BLaER1 (cell line): Measurements from ENCODE around the gene NKTR.

Experiments used
- H3K27ac ChIP-seq: shearing (Covaris generic); formaldehyde crosslinking; 2 replicates; pipeline ENCODE4 v1.8.1; 2022
- H3K27me3 ChIP-seq: shearing (Covaris generic); formaldehyde crosslinking; 2 replicates; pipeline ENCODE4 v1.8.1; 2022
- H3K36me3 ChIP-seq: shearing (Covaris generic); formaldehyde crosslinking; 2 replicates; pipeline ENCODE4 v1.8.1; 2022
- H3K4me1 ChIP-seq: shearing (Covaris generic); formaldehyde crosslinking; 2 replicates; pipeline ENCODE4 v1.8.1; 2022
- H3K4me2 ChIP-seq: shearing (Covaris generic); formaldehyde crosslinking; 2 replicates; pipeline ENCODE4 v1.8.1; 2022
- H3K4me3 ChIP-seq: shearing (Covaris generic); formaldehyde crosslinking; 2 replicates; pipeline ENCODE4 v1.8.1; 2022
- H3K9ac ChIP-seq: shearing (Covaris generic); formaldehyde crosslinking; 2 replicates; pipeline ENCODE4 v1.8.1; 2022
- H3K9me3 ChIP-seq: shearing (Covaris generic); formaldehyde crosslinking; 2 replicates; pipeline ENCODE4 v1.8.1; 2022
- H4K20me1 ChIP-seq: shearing (Covaris generic); formaldehyde crosslinking; 2 replicates; pipeline ENCODE4 v1.8.1; 2022
- Cebpa-rat ChIP-seq: shearing (Covaris generic); IDR thresholded peaks from 2 replicates; pipeline ENCODE4 v1.8.1; 2022

NKTR gene

DNA sequence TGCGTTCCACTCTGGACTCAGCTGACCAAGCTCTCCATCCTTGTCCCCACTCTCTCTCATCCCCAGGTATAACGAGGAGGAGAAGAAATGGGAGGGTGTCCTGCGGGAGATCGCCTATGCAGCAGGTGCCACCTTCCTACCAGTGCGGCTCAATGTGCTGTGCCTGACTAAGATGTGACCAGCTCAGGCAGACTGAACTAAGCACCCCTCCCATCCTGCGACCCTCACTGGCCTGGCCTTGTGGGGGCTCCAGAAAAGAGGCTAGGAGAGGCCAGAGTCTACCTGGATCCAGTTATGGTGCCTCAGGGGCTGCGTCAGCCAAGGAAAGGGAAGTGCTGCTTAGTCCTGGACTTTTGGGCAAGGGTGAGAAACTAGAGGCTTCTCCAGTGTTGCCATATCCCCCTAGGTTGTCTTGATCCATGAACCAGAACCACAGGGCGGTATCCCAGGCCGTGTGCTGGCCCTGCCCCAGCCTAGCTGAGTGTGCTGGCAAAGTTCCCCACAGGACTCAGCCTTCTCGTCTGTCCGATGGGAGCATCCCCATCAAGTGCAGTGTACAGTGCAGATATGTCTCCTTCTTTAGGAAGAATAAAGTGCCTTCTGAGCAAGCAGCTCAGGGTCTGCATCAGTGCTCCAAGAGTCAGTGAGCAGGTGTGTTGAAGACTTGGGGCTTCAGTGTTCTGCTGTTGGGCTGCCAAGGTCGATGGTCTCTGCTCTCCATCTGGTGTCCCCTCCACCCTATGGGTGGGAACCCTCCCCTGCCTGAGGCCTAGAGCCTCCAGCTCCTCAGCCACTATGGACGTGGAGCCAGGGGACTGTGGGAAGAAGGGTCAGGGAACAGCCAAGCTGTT lies 91.6 kb downstream of the NKTR start:
- Histone ChIP-seq H3K27me3 (no peaks in the 10 kb centered on the region), H3K36me3 (no peaks in the 10 kb centered on the region)
- TF ChIP-seq Cebpa-rat: no peak

DNA sequence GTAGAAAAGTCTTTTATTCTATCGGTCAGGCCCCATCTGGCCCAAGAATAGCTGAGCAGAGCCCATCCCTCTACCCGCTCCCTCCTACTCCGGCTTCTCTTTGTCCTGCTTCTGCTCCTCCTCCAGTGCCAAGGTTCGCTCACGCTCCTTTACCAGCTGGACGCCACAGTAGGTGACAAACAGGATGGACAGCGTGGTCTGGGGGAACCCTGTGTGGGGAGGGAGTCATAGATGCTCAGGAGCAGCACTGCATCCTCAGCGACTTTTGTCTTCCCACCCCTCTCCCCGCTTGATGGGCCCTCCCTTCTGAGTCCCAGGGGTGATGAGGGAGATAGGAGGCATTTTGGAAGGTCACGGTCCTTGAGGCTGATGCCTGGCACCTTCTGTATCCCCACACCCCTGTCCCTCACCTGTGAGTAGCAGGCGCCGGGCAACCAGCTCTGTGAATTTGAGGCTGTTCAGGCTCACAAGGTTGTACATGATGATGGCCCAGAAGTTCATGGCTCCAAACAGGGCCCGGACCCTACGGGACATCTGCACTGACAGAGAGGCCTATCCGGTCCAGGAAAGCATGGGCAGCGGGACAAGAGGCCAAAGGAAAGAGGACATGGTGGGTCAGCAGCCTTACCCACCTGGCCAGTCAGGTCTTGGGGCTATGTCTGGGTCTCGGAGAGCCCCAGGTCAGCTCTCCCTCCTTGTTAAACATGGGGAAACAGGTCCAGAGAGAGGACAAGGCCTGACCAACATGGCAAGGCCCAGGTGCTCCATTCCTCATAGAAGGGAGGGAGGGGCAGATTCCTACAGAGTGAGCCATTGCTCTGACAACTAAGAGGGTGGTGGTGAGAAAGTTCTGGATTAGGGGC lies 92.4 kb downstream of the NKTR start:
- Histone ChIP-seq H3K4me3 (no peak overlapping the region), H3K4me2 (no peak overlapping the region), H3K27ac (no peak overlapping the region), H3K9me3 (no peaks in the 10 kb centered on the region), H3K4me1 (peaks cover 46% of the 10 kb centered on the region), H3K27me3 (no peaks in the 10 kb centered on the region), H3K9ac (no peak overlapping the region), H3K36me3 (no peaks in the 10 kb centered on the region), H4K20me1 (no peaks in the 10 kb centered on the region)
- no peak for TF ChIP-seq Cebpa-rat

More for the DNA sequence above, 91.6 kb downstream of the NKTR start:
- Histone ChIP-seq H3K4me2 (peak overlapping the region; percentile 71), H3K27ac (no peak overlapping the region), H4K20me1 (no peaks in the 10 kb centered on the region), H3K9ac (no peak overlapping the region), H3K4me1 (peaks cover 45% of the 10 kb centered on the region), H3K4me3 (no peak overlapping the region), H3K9me3 (no peaks in the 10 kb centered on the region)

DNA sequence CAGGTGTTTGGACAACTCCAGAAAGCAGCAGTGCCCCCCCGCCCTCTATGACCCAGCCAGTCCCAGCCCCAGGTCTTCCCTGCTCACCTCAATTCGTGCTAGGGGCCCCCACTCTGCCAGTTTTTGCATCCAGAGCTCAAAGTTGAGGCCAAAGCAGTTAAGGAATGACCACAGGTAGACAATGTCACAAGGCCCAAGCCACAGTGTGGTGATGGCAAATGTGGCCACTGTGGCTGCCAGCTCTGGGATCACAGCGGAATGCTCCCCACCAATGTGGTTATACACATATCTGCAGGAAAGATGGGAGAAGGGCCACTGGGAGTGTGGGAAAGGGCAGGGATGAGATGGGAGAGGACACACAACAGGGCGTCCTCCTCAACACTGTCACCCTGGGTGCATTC lies 93.0 kb downstream of the NKTR start:
- no peak for TF ChIP-seq Cebpa-rat
- Histone ChIP-seq H3K4me1 (peaks cover 45% of the 10 kb centered on the region), H3K9ac (no peak overlapping the region), H3K4me2 (no peak overlapping the region), H3K9me3 (no peaks in the 10 kb centered on the region), H3K27me3 (no peaks in the 10 kb centered on the region), H4K20me1 (no peaks in the 10 kb centered on the region), H3K36me3 (no peaks in the 10 kb centered on the region), H3K4me3 (no peak overlapping the region), H3K27ac (no peak overlapping the region)

DNA sequence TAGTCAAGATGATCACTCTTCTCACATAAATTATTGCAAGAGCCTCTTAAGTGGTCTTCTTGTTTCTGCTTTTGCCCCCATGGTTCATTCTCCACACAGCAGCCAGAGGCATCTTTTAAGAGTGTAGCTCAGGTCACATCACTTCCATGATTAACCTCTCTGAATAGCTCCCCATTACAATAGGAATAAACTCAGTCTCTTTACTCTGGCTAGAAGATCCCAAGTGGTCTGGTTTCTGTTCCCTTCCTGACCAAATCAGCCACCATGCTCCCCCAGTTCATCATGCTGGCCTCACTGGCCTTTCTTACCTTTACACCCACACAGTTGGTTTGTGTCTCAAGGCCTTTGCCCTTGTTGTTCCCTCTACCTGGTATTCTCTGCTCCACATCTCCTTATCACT lies 93.9 kb downstream of the NKTR start:
- no peaks in the 10 kb centered on the region for H4K20me1 ChIP-seq
- H3K4me1 ChIP-seq: peaks cover 39% of the 10 kb centered on the region
- TF ChIP-seq Cebpa-rat: no peak
- H3K27me3 ChIP-seq: no peaks in the 10 kb centered on the region
- no peak overlapping the region for H3K27ac ChIP-seq
- no peaks in the 10 kb centered on the region for H3K36me3 ChIP-seq
- H3K9ac ChIP-seq: no peak overlapping the region
- no peak overlapping the region for H3K4me2 ChIP-seq
- no peaks in the 10 kb centered on the region for H3K9me3 ChIP-seq
- no peak overlapping the region for H3K4me3 ChIP-seq

DNA sequence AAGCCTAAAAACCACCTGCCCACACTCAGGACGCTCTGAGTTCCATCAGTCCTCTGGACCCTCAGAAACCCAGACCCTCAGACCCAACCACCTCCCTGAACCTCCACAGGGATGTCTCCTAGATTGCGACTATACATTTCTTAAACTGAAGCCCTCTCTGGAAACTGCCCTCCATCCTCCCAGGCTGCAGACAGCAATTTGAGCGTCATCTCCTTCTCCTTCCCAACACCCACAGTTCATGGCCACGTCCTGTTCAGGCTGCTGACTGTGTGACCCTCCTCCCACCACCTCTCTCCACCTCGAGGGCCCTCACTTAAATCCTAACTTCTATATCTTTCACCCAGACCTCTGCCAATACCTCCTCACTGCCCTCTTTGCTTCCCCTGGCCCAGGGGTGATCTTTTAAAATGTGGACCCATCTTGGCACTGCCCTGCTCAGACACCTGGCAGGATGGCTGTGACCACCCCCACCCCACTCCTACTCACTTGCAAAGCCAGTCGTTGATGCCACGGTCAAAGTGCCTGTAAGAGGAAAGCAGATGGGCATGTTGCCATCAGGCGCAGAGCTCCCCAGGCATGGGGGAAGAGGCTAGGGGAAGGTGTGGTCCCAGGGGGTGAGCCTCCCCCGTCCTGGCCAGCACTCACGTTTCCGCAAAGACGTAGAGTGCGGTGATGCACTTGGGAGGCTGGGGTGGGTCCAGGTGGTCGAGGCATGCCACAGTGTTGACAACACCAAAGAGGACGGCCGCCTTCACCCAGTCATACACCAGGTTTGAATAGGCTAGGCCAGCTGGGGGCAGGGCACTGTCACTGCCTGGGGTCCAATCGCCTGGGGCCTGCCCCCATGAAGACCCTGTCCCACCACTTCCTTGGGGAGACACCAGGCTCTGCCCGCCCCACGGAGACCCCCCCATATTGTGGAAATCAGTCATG lies 96.1 kb downstream of the NKTR start:
- no peak for TF ChIP-seq Cebpa-rat
- Histone ChIP-seq H4K20me1 (no peaks in the 10 kb centered on the region), H3K4me3 (no peak overlapping the region), H3K9ac (no peak overlapping the region), H3K27ac (no peak overlapping the region), H3K9me3 (no peaks in the 10 kb centered on the region), H3K4me2 (no peak overlapping the region), H3K36me3 (no peaks in the 10 kb centered on the region), H3K4me1 (peaks cover 30% of the 10 kb centered on the region), H3K27me3 (no peaks in the 10 kb centered on the region)

DNA sequence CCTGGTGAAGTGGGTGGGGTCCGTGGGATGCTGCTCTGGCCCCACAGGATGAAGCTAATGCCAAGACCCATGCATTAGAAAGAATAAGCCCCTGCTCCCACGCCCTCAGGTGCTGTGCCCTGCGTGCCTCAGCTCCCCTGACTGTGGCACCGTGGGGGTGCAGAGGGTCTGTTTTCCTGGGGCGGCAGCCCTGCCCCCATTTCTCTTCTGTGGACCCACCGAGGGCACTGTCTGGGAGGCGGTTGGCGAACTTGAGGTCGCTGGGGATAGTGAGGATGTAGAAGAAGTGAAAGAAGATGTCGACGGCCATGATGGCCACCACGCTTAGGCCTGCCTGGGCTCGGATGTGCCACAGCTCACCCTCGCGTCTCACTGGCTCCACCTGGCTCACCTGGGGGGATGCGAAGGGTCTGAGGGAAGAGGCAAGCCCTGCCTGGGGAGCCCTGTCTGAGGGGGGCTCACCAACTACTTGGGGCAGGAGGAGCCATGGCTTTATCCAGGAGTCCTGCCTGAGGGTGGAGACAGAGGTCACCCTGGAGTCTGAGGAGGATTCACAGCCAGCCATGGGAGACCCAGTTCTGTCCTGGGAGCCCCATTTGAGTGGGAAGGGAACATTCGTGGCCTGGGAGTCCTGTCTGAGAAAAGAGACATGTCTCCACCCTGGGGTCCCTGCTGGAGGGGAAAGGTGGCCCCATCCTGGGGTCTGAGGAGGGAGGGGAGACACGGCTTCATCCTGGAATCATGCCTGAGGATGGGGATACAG lies 97.0 kb downstream of the NKTR start:
- Histone ChIP-seq H3K27ac (no peak overlapping the region), H3K9ac (no peak overlapping the region), H3K9me3 (no peaks in the 10 kb centered on the region), H4K20me1 (peaks cover 8% of the 10 kb centered on the region; the same call in 1 of the 2 replicates), H3K27me3 (no peaks in the 10 kb centered on the region), H3K36me3 (no peaks in the 10 kb centered on the region), H3K4me1 (peaks cover 21% of the 10 kb centered on the region), H3K4me3 (no peak overlapping the region), H3K4me2 (no peak overlapping the region)
- no peak for TF ChIP-seq Cebpa-rat
